ENCODE measurements around the gene RPL26.
A peak's percentile ranks its signal among the peaks of the same experiment; 100 is the strongest.
"Not testable (repeated sequence)": the region's sequence is repeated elsewhere in the genome, so short reads cannot be mapped to it uniquely, and the experiment has no call there.

The RPL26 gene

DNA sequence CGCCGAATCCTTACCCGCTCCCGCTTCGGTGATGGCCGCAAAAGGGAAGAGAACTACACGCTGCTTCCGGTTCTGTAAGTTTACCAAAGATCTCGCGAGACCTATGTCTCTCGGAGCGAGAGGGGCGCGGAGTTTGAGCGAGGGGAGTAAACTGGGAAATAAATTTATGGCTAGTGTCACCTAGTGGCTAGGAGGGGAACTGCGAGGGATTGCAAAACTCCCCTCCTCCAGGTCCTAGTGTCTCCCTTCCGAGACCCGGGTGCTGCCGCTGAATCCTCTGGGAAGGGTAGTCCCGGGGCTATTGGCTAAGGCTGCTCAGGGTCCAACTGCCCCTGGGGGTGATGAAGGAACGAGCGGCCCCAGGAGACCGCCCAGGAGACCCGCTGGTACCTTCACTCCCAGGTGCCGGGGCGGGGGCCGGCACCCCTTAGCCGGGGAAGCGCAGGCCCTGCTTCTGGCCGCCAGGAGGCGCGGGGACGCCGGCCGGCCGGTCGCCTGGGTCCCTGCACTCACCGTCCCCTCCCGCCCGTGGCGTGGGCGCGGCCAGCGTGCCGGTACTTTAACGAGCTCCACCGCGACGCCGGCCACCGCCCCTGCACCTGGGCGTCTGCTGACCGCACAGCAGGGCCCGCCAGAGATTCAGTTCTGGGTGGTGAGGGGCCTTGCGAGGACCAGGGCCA lies at the start of gene RPL26:
TSS of gene RPL26 (minus strand) at position 51 of the 680 bp plus-strand sequence. CDS start 883 bp downstream, outside the sequence.
- DNase-seq, result peak; percentile 98

DNA sequence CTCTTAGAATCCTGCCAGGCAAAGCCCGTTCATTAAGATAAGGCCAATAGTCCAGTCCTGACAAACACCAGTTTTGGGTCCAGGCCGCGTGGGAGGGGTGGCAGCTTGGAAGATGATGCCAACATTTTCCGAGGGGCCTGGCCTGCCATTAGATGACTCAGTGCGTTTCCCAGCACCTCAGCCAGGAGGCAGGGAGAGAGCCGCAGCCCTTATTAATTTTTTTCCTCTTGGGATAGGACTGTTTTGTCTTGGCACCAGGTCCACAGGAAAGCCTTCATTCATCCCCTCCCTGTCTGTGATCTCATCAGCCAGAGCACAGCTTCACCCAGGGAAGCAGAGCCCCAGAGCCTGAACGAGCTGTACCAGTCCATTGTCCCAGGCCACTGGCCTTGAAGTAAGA lies 48.0 kb upstream of the RPL26 start:
- DNase-seq, result peak in 1 of 2 experiments; percentile 53

DNA sequence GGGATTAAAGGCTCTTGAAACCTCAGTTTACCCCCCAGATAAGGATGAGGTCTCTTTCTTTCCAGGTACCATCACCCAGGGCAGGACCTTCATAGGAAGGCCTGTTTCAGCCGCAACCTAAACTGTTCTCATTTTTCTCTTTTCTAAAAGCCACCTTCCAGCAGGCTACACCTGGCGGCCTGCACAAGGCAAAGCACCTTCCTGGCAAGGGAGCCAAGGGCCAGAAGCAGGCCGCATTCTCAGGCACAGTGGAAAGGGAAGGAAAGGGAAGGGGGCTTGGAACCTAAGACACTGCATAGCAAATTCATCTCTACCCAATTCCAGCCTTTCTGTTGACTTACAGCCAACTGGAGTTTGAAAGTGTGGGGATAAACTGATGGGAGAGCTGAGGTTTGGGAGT lies 43.8 kb upstream of the RPL26 start:
- DNase-seq, result no peak

GRCh38 chr17:8426094-8426720 lies 43.2 kb upstream of the RPL26 start:
- no peak for DNase-seq

GRCh38 chr17:8421571-8421970 lies 38.6 kb upstream of the RPL26 start:
- DNase-seq, result no peak

DNA sequence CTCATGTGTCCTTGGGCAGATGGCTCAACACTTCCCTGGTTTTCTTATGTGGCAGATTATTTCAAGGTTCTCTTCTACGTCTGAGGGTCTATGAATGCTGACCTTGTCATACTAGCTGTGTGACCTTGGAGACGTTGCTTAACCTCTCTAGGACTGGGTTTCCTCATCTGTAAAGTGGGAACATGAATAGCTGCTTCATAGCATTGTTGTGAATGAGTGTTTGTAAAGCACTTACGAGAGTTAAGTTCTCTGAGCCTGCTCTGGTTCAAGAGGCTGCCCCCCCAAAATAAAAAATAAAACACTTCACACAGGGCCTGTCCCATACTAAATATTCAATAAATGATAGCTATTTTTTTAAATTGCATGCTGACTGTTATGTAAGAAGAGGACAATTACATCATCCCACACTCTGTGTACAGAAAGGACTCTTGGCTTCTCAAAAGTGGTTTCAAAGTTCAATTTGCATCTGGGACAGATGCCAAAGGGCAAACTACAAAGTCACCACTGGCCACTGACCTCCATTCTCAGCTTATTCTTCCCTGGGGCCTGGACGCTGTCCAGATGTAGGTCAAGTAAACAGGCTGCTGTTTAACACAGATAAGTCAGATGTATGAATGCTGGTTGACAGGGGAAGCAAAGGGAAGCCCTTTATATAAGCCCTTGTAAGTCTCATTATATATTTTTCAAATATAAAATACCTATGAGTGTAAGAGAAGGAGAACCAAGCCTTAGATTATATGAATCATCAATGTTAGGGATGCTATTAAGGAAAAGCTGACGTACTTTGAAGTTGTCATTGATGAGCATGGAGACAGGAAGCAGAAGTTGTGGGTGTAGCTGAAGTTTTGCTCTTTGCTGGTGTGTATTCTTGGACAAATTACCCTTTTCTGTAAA lies 37.3 kb upstream of the RPL26 start:
- no peak for DNase-seq

DNA sequence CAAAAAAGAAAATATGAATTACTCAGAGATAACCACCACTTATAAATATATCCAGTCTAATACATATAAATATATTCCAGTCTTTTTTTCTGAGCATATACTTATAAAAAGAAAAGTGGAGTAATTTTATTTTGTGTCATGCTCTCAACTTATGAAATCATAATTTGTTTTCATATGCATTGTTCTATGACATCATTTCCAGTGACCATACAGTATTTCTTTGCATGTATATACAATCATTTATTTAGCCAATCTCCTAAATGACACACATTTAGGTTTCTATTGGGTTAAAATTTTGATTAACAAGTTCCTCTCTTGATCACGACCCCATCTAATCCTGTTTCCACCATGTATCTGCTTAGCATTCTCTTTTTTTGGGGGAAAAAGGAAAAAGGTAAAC lies 36.3 kb upstream of the RPL26 start:
- DNase-seq, result no peak

DNA sequence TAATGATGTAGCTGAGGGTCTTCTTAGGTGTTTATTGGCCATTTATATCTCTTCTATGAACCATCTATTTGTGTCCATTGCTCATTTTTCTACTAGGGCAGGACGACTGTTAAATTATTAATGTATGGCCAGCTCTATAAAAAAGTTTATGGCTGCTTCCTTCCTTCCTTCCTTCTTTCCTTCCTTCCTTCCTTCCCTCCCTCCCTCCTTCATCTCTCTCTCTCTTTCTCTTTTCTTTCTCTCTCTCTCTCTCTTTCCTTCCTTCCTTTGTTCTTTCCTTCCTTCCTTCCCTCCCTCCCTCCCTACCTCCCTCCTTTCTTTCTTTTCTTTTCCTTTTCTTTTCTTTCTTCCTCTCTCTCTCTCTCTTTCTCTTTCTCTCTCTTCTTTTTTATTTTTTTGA lies 35.5 kb upstream of the RPL26 start:
- no peak for DNase-seq

- DNase-seq, result no peak
Measured at GRCh38 chr17:8417806-8418205, 34.8 kb upstream of the RPL26 start.

DNA sequence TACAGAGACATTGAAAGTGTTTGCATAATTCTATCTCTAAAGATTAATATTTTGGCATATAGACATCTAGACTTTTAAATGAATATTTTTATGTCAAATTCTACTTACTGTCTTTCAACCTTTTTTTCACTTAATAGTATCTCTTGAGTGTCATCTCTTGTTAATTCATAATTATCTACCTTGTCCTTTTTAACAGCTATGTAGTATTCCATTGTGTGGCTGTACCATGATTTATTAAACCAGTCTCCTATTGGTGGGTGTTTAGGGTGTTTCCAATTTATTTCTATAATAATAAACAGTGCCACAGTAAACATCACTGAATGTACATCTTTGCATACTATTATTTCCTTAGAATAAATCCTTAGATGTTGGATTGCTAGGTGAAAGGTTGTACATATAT lies 30.9 kb upstream of the RPL26 start:
- DNase-seq, result no peak

GRCh38 chr17:8413328-8413727 lies 30.3 kb upstream of the RPL26 start:
- no peak for DNase-seq

DNA sequence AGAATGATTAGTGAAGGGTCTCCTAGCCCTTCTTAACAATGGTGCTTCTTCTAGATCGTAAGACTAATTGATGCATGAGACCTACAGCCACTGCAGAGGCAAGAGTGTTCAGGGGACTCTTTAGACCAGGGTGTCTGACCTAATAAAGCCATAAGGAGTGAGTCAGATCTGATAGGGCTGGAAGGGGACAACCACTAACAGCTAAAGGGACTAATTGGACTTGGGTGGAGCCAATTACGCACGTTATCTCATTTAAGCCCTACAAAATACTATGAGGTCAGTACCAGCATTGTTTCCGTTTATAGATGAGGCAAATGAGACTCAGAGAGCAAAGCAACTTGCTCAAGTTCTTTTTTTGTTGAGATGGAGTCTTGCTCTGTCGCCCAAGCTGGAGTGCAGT lies 29.1 kb upstream of the RPL26 start:
- DNase-seq, result no peak

GRCh38 chr17:8410883-8411238 lies 27.9 kb upstream of the RPL26 start:
- DNase-seq, result no peak

DNA sequence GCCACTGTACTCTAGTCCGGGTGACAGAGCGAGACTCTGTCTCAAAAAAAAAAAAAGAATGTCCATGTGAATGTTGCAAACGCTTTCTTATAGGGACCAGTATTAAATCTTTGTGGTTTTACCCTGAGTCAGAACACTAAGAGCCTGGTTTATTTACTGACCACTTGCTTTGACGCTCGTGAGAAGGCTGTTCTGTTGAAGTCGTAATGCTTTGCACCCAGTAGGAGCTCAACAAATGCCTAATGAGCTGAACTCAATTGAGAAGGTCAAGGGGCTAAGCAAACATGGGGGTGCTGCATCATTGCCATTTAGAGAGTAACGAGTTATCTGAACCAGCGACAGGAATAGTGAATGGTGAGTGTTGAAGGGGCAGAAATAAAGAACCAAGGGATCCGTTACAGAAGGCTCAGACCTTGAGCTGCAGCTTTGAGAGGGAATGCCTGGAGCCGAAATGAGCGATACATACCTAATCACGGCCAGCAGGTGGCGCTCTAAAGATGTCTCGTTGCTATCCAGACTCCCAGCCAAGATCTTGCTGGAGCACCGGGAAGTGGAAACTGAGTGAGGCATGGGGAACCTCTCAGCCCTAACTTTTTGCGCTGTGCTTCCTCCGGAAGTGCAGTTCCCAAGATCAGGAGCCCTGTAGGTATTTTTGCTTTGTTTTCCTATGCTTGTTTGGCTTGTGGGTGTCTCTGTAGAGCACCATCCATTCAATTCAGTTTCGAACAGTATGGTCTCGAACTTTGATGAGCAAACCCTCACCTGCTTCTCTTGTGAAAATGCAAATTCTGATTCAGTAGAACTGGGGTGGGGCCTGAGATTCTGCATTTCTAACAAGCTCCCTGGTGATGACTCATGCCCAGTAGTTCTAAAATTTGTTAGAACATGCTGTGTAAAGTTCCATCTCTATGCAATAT lies 27.2 kb upstream of the RPL26 start:
- peak; percentile 50 to 89 for DNase-seq

GRCh38 chr17:8408371-8408770 lies 25.4 kb upstream of the RPL26 start:
- no peak for DNase-seq

GRCh38 chr17:8406174-8406573 lies 23.2 kb upstream of the RPL26 start:
- DNase-seq, result no peak

DNA sequence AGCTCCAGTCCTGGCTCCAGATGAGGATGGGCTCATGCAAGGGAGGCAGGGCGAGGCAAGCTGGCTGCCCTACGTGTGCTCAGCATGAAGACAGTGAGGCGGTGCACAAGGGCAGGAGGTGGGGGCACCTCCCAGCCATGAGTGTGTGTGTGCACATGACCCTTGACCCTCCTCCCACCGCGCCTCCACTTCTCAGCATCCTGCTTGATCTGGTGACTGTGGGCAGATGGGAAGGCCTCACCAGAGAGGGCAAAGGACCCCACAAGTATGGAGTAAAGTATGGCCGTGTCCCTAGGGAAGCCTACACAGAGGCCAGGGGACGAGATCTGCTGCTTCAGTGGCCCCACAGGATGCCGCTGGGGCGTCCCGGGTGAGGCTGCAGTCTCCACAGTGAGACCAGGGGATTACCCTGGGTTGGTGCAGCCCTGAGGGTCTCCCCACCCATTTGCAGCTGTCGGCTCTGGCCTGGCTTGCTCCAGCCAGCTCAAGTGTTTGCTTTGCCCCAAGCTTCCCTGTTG lies 22.6 kb upstream of the RPL26 start:
- DNase-seq, result no peak

GRCh38 chr17:8402921-8403536 lies 20.0 kb upstream of the RPL26 start:
- DNase-seq, result no peak

GRCh38 chr17:8401107-8401506 lies 18.1 kb upstream of the RPL26 start:
- no peak for DNase-seq

DNA sequence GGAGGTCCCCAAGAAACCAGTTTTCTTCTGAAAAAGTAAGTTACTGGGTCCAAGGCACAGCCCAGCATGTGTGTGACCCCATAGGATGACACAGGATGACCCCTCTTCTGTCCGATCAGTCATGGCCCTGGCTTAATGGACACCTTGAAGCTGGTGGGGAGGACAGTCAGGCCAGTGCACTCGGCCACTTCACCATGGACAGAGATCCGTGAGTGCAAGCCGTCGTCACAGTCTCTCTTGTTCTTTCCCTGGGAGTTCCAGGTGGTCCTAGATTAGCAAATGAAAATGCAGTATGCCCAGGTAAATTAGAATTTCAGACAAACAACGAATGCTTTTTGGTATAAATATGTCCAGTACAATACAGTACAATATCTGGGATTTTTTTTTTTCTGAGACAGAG lies 16.0 kb upstream of the RPL26 start:
- DNase-seq, result no peak

DNA sequence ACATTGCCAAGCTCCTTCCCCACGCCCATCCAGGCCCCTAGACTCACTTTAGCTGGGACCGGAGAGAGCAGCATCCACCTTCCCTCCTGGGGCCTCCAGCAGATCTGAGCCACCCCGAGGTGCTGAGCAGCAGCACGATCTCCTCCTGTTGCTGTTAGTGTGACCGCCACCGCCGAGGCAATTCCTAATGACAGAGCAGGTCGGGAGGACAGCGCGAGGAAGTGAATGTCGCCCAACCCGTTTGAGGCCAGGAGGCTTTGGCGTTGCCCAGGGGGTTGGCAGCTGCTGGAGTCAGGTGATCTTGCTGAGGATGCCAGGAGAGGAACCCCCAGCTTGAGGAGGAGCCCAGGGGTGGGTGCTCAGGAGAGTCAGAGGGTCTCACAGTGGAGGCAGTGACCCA lies 14.6 kb upstream of the RPL26 start, which contains the start of gene RNF222:
TSS of gene RNF222 (minus strand) at position 192 of the 400 bp plus-strand sequence. CDS start 4,366 bp downstream, outside the sequence.
- no peak for DNase-seq

GRCh38 chr17:8394497-8394896 lies 11.5 kb upstream of the RPL26 start:
- not testable (repeated sequence) for DNase-seq

Measured in NCI-H446 (cell line).